KBM-7 (cell line): ENCODE measurements around the gene PI3.
"Not testable (repeated sequence)": the region's sequence is repeated elsewhere in the genome, so short reads cannot be mapped to it uniquely, and the experiment has no call there.

Experiments used
- DNase-seq: peaks from one replicate; pipeline ENCODE4 v3.0.0-alpha.2; 2015
- in situ Hi-C: fragments of 300-500 bp; cut with MboI; formaldehyde crosslinking; loops from 2 replicates; pipeline ENCODE4 v1.14.3; 2020; ENCODE audit warnings: low sequenced_read_pairs, low pct_unique_long_range_greater_than_20kb, mixed read lengths

PI3 gene

GRCh38 chr20:45174434-45175364 is at the start of gene PI3:
PI3 (plus strand) TSS chr20:45174902; CDS start chr20:45174923, 21 bp downstream.
- DNase-seq, result no peak
- in situ Hi-C loops, result no loop called here

GRCh38 chr20:45128099-45128498 is 46.6 kb upstream of the PI3 start:
- in situ Hi-C loops, result no loop called here
- no peak for DNase-seq

GRCh38 chr20:45136911-45137310 is 37.8 kb upstream of the PI3 start:
- in situ Hi-C loops, result no loop called here

GRCh38 chr20:45138561-45139300 is 36.0 kb upstream of the PI3 start:
- DNase-seq, result peak; percentile 67

More at GRCh38 chr20:45136911-45137310, 37.8 kb upstream of the PI3 start:
- no peak for DNase-seq

GRCh38 chr20:45139733-45140375 is 34.8 kb upstream of the PI3 start:
- DNase-seq, in situ Hi-C loops: not testable (repeated sequence)

More at GRCh38 chr20:45138561-45139300, 36.0 kb upstream of the PI3 start:
- in situ Hi-C loops, result no loop called here

GRCh38 chr20:45140836-45141235 is 33.9 kb upstream of the PI3 start:
- DNase-seq, result no peak
- in situ Hi-C loops, result no loop called here

GRCh38 chr20:45149062-45149461 is 25.6 kb upstream of the PI3 start:
- in situ Hi-C loops, result no loop called here
- no peak for DNase-seq

GRCh38 chr20:45152405-45152804 is 22.3 kb upstream of the PI3 start:
- in situ Hi-C loops, result no loop called here
- DNase-seq, result no peak

- no peak for DNase-seq
- in situ Hi-C loops, result no loop called here
Observed at GRCh38 chr20:45153147-45153546, 21.6 kb upstream of the PI3 start.

GRCh38 chr20:45153752-45154151 is 20.9 kb upstream of the PI3 start:
- in situ Hi-C loops, result no loop called here
- peak; percentile 2 for DNase-seq

- in situ Hi-C loops, result no loop called here
- DNase-seq, result no peak
Observed at GRCh38 chr20:45154183-45154582, 20.5 kb upstream of the PI3 start.

- in situ Hi-C loops, DNase-seq: not testable (repeated sequence)
Observed at GRCh38 chr20:45154794-45155193, 19.9 kb upstream of the PI3 start.

GRCh38 chr20:45156713-45157112 is 18.0 kb upstream of the PI3 start:
- peak; percentile 1 for DNase-seq
- in situ Hi-C loops, result no loop called here

- in situ Hi-C loops, result no loop called here
- no peak for DNase-seq
Observed at GRCh38 chr20:45157962-45158361, 16.7 kb upstream of the PI3 start.

- in situ Hi-C loops, result no loop called here
- no peak for DNase-seq
Observed at GRCh38 chr20:45163083-45163803, 11.5 kb upstream of the PI3 start.

- in situ Hi-C loops, result no loop called here
- no peak for DNase-seq
Observed at GRCh38 chr20:45164906-45165305, 9.8 kb upstream of the PI3 start.

- in situ Hi-C loops, result no loop called here
- DNase-seq, result no peak
Observed at GRCh38 chr20:45173522-45173921, 1.2 kb upstream of the PI3 start.

GRCh38 chr20:45176526-45177267 is 2.0 kb downstream of the PI3 start:
- DNase-seq, result no peak
- in situ Hi-C loops, result no loop called here
